ENCODE measurements around the gene GMEB1. TPM values are rescaled to one million over a fixed set of nuclear protein-coding genes. Genes with fewer than 3 reads are reported as not detected.

The GMEB1 gene
- total and polyA plus RNA-seq, 10 of the 15 experiments (the other 5 are each of a cell fraction or from before 2014, with no cell fraction given): 4.9 to 17.6 (median 9.4) TPM

GRCh38 chr1:28646040-28646439 lies 22.5 kb upstream of the GMEB1 start:
- in situ Hi-C loops (cut with MboI): no loop called here
- POLR2A ChIA-PET: interaction anchor here (0.5 to 5.2 kb wide), 7 partner anchors 10 to 407 kb away, joined by 3 to 43 read pairs (median 4); partner anchors contain the start of genes GMEB1 and RCC1
- TF ChIP-seq STAT1 (conservative IDR thresholded peaks at IDR 0.05) (no peak), MEF2A (IDR thresholded peaks at IDR 0.05; ENCODE audit: insufficient read depth, low read depth, low read length) (no peak), ZBED1 (IDR thresholded peaks at IDR 0.05; ENCODE audit: borderline replicate concordance) (no peak), POLR2A (IDR thresholded peaks at IDR 0.05; ENCODE audit: low read depth, low read length) (no peak), SIX5 (IDR thresholded peaks at IDR 0.05; ENCODE audit: low read depth, low read length, severe bottlenecking) (no peak), NBN (IDR thresholded peaks at IDR 0.05) (no peak), CHD1 (IDR thresholded peaks at IDR 0.05; ENCODE audit: low read depth, low read length) (no peak), PML (IDR thresholded peaks at IDR 0.05; ENCODE audit: low read length) (no peak), SMAD5 (IDR thresholded peaks at IDR 0.05; ENCODE audit: low read depth) (no peak), NFYB (IDR thresholded peaks at IDR 0.05; ENCODE audit: insufficient read depth, low read depth, low read length) (no peak), BCLAF1 (IDR thresholded peaks at IDR 0.05) (no peak), ZNF274 (IDR thresholded peaks at IDR 0.05; ENCODE audit: insufficient read depth, insufficient read length) (no peak), NFYA (IDR thresholded peaks at IDR 0.05; ENCODE audit: borderline replicate concordance, low read depth, low read length) (no peak), FOS (IDR thresholded peaks at IDR 0.05; ENCODE audit: borderline replicate concordance, extremely low read depth, insufficient read length) (no peak), PBX3 (IDR thresholded peaks at IDR 0.05; ENCODE audit: insufficient replicate concordance, low read depth, low read length) (no peak), NKRF (conservative IDR thresholded peaks at IDR 0.05) (no peak), SMAD1 (IDR thresholded peaks at IDR 0.05; ENCODE audit: low read depth, partially characterized antibody) (no peak), YBX1 (IDR thresholded peaks at IDR 0.05) (no peak)

More at GRCh38 chr1:28646040-28646439, 22.5 kb upstream of the GMEB1 start:
- BruUV-seq (replicated peaks): no TSS peak
- no peak overlapping the region for H3K4me3 ChIP-seq
- DNase-seq (ENCODE audit: low read depth, low spot score) (no peak), FAIRE-seq (no peak), ATAC-seq (no peak)
- H3K79me2 ChIP-seq (ENCODE audit: control insufficient read depth, insufficient read depth, low read length): peaks cover 22% of the 10 kb centered on the region
- H3K9ac ChIP-seq (ENCODE audit: control insufficient read depth, insufficient read depth, low read length): no peak overlapping the region
- no peak overlapping the region for H2AFZ ChIP-seq (ENCODE audit: control insufficient read depth, low read depth, low read length)
- H3K36me3 ChIP-seq (ENCODE audit: control insufficient read depth in 2 of 2, insufficient read depth in 2 of 2, low read length in 1 of 2): no peaks in the 10 kb centered on the region
- H3K4me1 ChIP-seq (ENCODE audit: control insufficient read depth, insufficient read depth, low read length): peaks cover 12% of the 10 kb centered on the region
- CTCF ChIA-PET: interaction anchor here (3.6 to 3.8 kb wide), 2 partner anchors 90 to 232 kb away, joined by 18 to 31 read pairs; partner anchors contain the start of gene YTHDF2
- WGBS (ENCODE audit: insufficient coverage, insufficient replicate concordance, low lambda C conversion rate, missing lambda C conversion rate): 100% methylated on average over 1 of the region's 1 CpG
- RAD21 ChIA-PET (ENCODE audit: unreplicated experiment): interaction anchor here (0.6 to 1.4 kb wide), 3 partner anchors 44 to 139 kb away, joined by 3 to 4 read pairs (median 3); no protein-coding TSS in a partner anchor
- intact Hi-C loops (cut with micrococcal nuclease; ENCODE audit: unreplicated experiment): no loop called here
- no peaks in the 10 kb centered on the region for H3K9me3 ChIP-seq (replicated peaks; ENCODE audit: control insufficient read depth, insufficient read depth, low read length)
- H4K20me1 ChIP-seq (ENCODE audit: control insufficient read depth, insufficient read depth): no peaks in the 10 kb centered on the region
- H3K27ac ChIP-seq (ENCODE audit: control insufficient read depth, insufficient read depth): no peak overlapping the region
- H3K27me3 ChIP-seq (replicated peaks in 1 of 2; ENCODE audit: control insufficient read depth in 2 of 2, insufficient read depth in 2 of 2, low read length in 1 of 2): no peaks in the 10 kb centered on the region
- no peak overlapping the region for H3K4me2 ChIP-seq (ENCODE audit: control insufficient read depth, insufficient read depth)
- SMC1A ChIA-PET (ENCODE audit: uncharacterized antibody, unreplicated experiment): no interaction called here

Measured in GM12878 (cell line).